WTC11 (cell line): ENCODE data around the gene UBASH3A. TPM values are rescaled to one million over a fixed set of nuclear protein-coding genes. Genes with fewer than 3 reads are reported as not detected.
"Not testable (repeated sequence)": the region's sequence is repeated elsewhere in the genome, so short reads cannot be mapped to it uniquely, and the experiment has no call there.

Experiments used
- ATAC-seq: fragments of 200-7000 bp; cut with Tn5 transposase; 2 replicates; pipeline ENCODE4 v1.10.0; 2021; ENCODE audit warnings: mild to moderate bottlenecking, moderate library complexity
- CTCF ChIA-PET: fragments of 300-600 bp; sonication (Branson Sonifier 250); formaldehyde crosslinking; loops from one replicate; lab custom pipeline; 2021; ENCODE audit warnings: antibody characterized with exemption; lab: Charles Lee
- POLR2A ChIA-PET: fragments of 350-600 bp; sonication (Branson Sonifier 250); formaldehyde crosslinking; loops from one replicate; lab custom pipeline; 2021; ENCODE audit warnings: antibody characterized with exemption; lab: Charles Lee
- DNase-seq: peaks from one replicate; pipeline ENCODE4 v3.0.0; 2021; ENCODE audit warnings: low spot score
- H3K27ac Mint-ChIP-seq: 2 replicates; pipeline ENCODE4 v1.8.0; 2021; ENCODE audit warnings: mixed read lengths
- H3K27me3 Mint-ChIP-seq: 2 replicates; pipeline ENCODE4 v1.8.0; 2021; ENCODE audit warnings: low read depth, mild to moderate bottlenecking, moderate library complexity, mixed read lengths
- H3K36me3 Mint-ChIP-seq: 2 replicates; pipeline ENCODE4 v1.8.0; 2021; ENCODE audit warnings: mixed read lengths
- H3K4me1 Mint-ChIP-seq: 2 replicates; pipeline ENCODE4 v1.8.0; 2022; ENCODE audit warnings: mixed read lengths
- H3K4me3 Mint-ChIP-seq: 2 replicates; pipeline ENCODE4 v1.8.0; 2021; ENCODE audit warnings: mild to moderate bottlenecking, moderate library complexity, mixed read lengths
- H3K9me3 Mint-ChIP-seq: 2 replicates; pipeline ENCODE4 v1.8.0; 2021; ENCODE audit warnings: mixed read lengths
- ARID4B ChIP-seq: sonication (generic); formaldehyde crosslinking; IDR thresholded peaks from 2 replicates; pipeline ENCODE4 v1.8.0; 2023; ENCODE audit warnings: missing genetic modification reagents, mild to moderate bottlenecking, borderline replicate concordance
- GRHL2 ChIP-seq: fragments of 250-450 bp; sonication (Bioruptor Pico); IDR thresholded peaks from 2 replicates; pipeline ENCODE4 v1.8.0; 2022; ENCODE audit warnings: mild to moderate bottlenecking, moderate library complexity; ENCODE audit not compliant: insufficient replicate concordance, severe bottlenecking
- MLX ChIP-seq: sonication (generic); formaldehyde crosslinking; IDR thresholded peaks from 2 replicates; pipeline ENCODE4 v1.8.1; 2023; ENCODE audit warnings: mild to moderate bottlenecking, missing genetic modification reagents, moderate library complexity
- MYBL2 ChIP-seq: sonication (generic); formaldehyde crosslinking; IDR thresholded peaks from 2 replicates; pipeline ENCODE4 v1.8.1; 2023; ENCODE audit warnings: mild to moderate bottlenecking, moderate library complexity, missing genetic modification reagents
- USF1 ChIP-seq: sonication (generic); formaldehyde crosslinking; IDR thresholded peaks from 2 replicates; pipeline ENCODE4 v1.8.0; 2022; ENCODE audit warnings: mild to moderate bottlenecking, missing genetic modification reagents
- ZNF317 ChIP-seq: sonication (generic); formaldehyde crosslinking; IDR thresholded peaks from 2 replicates; pipeline ENCODE4 v1.8.1; 2023; ENCODE audit warnings: low read depth, mild to moderate bottlenecking, moderate library complexity, missing genetic modification reagents, borderline replicate concordance
- total RNA-seq: library from RNA; stranded (reverse); gene quantifications from 3 replicates; pipeline ENCODE4 v1.2.3, GENCODE V29; 2021
- TF ChIP-seq, protein P1 (sequence below): sonication (generic); formaldehyde crosslinking; IDR thresholded peaks from 2 replicates; pipeline ENCODE4 v1.8.0; 2023; ENCODE audit warnings: missing genetic modification reagents
- TF ChIP-seq, protein P2 (sequence below): sonication (generic); formaldehyde crosslinking; IDR thresholded peaks from 2 replicates; pipeline ENCODE4 v1.8.1; 2022; ENCODE audit warnings: mild to moderate bottlenecking, moderate library complexity, missing genetic modification reagents
- TF ChIP-seq, protein P3 (sequence below): sonication (generic); formaldehyde crosslinking; IDR thresholded peaks from 2 replicates; pipeline ENCODE4 v1.8.1; 2023; ENCODE audit warnings: mild to moderate bottlenecking, missing genetic modification reagents, borderline replicate concordance

UBASH3A gene
- total RNA-seq, 1 experiment from 2014 or later: not detected

DNA sequence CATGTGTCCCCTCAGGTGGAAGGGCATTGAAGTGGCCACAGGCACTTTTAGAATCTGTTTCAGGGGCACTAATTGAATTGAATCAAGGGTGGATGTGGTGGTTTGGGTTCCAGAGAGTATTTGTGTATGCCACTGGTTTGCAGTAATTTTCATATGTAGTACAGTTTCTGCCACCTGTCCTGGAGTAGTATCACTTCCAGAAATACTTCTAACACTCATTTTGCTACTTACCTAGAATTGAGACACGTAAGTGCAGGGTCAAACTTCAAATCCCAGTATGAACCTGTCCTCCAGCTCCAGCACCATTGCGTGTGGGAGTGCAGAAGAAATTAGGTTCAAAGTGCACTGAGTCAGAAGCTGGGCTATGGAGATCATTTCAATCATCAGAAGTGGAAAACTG, 65.6 kb downstream of the UBASH3A start:
- H3K27me3 Mint-ChIP-seq: no peaks in the 10 kb centered on the region
- no peak overlapping the region for H3K27ac Mint-ChIP-seq
- no peaks in the 10 kb centered on the region for H3K9me3 Mint-ChIP-seq
- TF ChIP-seq, protein P1, sequence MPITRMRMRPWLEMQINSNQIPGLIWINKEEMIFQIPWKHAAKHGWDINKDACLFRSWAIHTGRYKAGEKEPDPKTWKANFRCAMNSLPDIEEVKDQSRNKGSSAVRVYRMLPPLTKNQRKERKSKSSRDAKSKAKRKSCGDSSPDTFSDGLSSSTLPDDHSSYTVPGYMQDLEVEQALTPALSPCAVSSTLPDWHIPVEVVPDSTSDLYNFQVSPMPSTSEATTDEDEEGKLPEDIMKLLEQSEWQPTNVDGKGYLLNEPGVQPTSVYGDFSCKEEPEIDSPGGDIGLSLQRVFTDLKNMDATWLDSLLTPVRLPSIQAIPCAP: no peak
- ATAC-seq (no peak), DNase-seq (no peak)
- ChIA-PET CTCF (interaction anchor here (0.9 to 1.7 kb wide), 3 partner anchors 19 to 160 kb away, joined by 3 to 6 read pairs (median 3); no protein-coding TSS in a partner anchor), POLR2A (no interaction called here)
- peaks cover 36% of the 10 kb centered on the region for H3K4me1 Mint-ChIP-seq
- no peak overlapping the region for H3K4me3 Mint-ChIP-seq
- H3K36me3 Mint-ChIP-seq: no peaks in the 10 kb centered on the region

GRCh38 chr21:42469726-42470125, 66.0 kb downstream of the UBASH3A start:
- DNase-seq, H3K4me3 Mint-ChIP-seq, H3K27me3 Mint-ChIP-seq, ATAC-seq, H3K36me3 Mint-ChIP-seq, POLR2A ChIA-PET, H3K9me3 Mint-ChIP-seq, H3K27ac Mint-ChIP-seq: not testable (repeated sequence)
- H3K4me1 Mint-ChIP-seq: peaks cover 39% of the 10 kb centered on the region
- CTCF ChIA-PET: interaction anchor here (1.7 kb wide), 1 partner anchor 19 kb away, joined by 6 read pairs; no protein-coding TSS in a partner anchor

DNA sequence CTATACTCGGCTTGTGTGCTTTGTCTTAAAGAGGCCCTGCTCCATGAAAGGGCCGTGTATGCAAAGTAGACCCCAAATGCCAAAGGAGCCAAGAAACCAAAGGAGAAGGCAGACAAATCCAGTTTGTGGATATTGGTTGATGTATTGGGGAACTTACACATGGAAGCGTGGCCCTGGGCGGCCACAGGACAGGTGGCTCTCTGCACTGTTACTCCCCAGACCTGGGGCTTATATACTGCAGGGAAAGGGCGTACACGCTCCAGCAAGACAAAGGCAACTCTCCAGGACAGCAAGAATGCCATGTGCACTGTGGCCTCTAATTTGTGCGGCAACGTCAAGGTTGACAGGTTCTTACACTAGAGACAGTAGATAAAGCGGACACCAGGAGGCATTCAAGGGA, 67.5 kb downstream of the UBASH3A start:
- TF ChIP-seq GRHL2 (CRISPR knock-in tag) (no peak), USF1 (CRISPR knock-in tag) (no peak), ZNF317 (CRISPR knock-in tag) (no peak), MYBL2 (CRISPR knock-in tag) (no peak), ARID4B (no peak), MLX (CRISPR knock-in tag) (no peak)
- TF ChIP-seq, protein P2, sequence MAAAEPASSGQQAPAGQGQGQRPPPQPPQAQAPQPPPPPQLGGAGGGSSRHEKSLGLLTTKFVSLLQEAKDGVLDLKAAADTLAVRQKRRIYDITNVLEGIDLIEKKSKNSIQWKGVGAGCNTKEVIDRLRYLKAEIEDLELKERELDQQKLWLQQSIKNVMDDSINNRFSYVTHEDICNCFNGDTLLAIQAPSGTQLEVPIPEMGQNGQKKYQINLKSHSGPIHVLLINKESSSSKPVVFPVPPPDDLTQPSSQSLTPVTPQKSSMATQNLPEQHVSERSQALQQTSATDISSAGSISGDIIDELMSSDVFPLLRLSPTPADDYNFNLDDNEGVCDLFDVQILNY (CRISPR knock-in tag): no peak
- TF ChIP-seq, protein P3, sequence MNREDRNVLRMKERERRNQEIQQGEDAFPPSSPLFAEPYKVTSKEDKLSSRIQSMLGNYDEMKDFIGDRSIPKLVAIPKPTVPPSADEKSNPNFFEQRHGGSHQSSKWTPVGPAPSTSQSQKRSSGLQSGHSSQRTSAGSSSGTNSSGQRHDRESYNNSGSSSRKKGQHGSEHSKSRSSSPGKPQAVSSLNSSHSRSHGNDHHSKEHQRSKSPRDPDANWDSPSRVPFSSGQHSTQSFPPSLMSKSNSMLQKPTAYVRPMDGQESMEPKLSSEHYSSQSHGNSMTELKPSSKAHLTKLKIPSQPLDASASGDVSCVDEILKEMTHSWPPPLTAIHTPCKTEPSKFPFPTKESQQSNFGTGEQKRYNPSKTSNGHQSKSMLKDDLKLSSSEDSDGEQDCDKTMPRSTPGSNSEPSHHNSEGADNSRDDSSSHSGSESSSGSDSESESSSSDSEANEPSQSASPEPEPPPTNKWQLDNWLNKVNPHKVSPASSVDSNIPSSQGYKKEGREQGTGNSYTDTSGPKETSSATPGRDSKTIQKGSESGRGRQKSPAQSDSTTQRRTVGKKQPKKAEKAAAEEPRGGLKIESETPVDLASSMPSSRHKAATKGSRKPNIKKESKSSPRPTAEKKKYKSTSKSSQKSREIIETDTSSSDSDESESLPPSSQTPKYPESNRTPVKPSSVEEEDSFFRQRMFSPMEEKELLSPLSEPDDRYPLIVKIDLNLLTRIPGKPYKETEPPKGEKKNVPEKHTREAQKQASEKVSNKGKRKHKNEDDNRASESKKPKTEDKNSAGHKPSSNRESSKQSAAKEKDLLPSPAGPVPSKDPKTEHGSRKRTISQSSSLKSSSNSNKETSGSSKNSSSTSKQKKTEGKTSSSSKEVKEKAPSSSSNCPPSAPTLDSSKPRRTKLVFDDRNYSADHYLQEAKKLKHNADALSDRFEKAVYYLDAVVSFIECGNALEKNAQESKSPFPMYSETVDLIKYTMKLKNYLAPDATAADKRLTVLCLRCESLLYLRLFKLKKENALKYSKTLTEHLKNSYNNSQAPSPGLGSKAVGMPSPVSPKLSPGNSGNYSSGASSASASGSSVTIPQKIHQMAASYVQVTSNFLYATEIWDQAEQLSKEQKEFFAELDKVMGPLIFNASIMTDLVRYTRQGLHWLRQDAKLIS (CRISPR knock-in tag): no peak
- Mint-ChIP-seq H3K27ac (no peak overlapping the region), H3K4me1 (peaks cover 33% of the 10 kb centered on the region), H3K27me3 (no peaks in the 10 kb centered on the region), H3K9me3 (no peaks in the 10 kb centered on the region), H3K36me3 (no peaks in the 10 kb centered on the region), H3K4me3 (no peak overlapping the region)
- ATAC-seq (no peak), DNase-seq (no peak)
- ChIA-PET POLR2A (no interaction called here), CTCF (interaction anchor here (0.6 kb wide), 1 partner anchor 83 kb away, joined by 3 read pairs; no protein-coding TSS in a partner anchor)
